ENCODE results near the gene ZBTB40.

- TF ChIP-seq CTCF (IDR thresholded peaks at IDR 0.05): no peak
- no peak for TF ChIP-seq POLR2A (IDR thresholded peaks at IDR 0.05)
Measured at GRCh38 chr1:22551591-22551990, 99.9 kb downstream of the ZBTB40 start.

Measured in Peyer's patch (tissue), 4 donors.